HL-60 (cell line): ENCODE measurements around the gene ROCK2.
A peak's percentile ranks its signal among the peaks of the same experiment; 100 is the strongest.

ENCODE experiments used
- DNase-seq, 2 experiments: peaks; one replicate each; pipeline ENCODE4 v3.0.0-alpha.2; 2010 to 2020; ENCODE audit warnings: low read depth in 1 of 2, low spot score in 1 of 2
- H3K27ac ChIP-seq: fragments of 250-450 bp; sonication (Bioruptor Pico); replicated peaks from 2 replicates; pipeline ENCODE4 v1.5.1; 2020; ENCODE audit warnings: mild to moderate bottlenecking, moderate library complexity
- H3K27me3 ChIP-seq: fragments of 250-450 bp; sonication (Bioruptor Pico); 2 replicates; pipeline ENCODE4 v1.5.1; 2021; ENCODE audit warnings: mild to moderate bottlenecking, moderate library complexity; ENCODE audit not compliant: insufficient read depth, poor library complexity, severe bottlenecking
- H3K4me3 ChIP-seq: replicated peaks from 2 replicates; pipeline ENCODE4 v1.5.1; 2011; ENCODE audit warnings: mild to moderate bottlenecking, control low read depth, low read length; ENCODE audit not compliant: insufficient read depth
- CTCF ChIP-seq: IDR thresholded peaks from one replicate; pipeline ENCODE4 v1.5.1; 2011; ENCODE audit warnings: low read length, control low read depth, inconsistent platforms; ENCODE audit not compliant: insufficient read depth
- GABPA ChIP-seq: IDR thresholded peaks from 2 replicates; pipeline ENCODE4 v1.6.1; 2012; ENCODE audit warnings: low read depth
- POLR2AphosphoS5 ChIP-seq: IDR thresholded peaks from 2 replicates; pipeline ENCODE4 v1.6.1; 2012; ENCODE audit warnings: low read depth
- REST ChIP-seq: IDR thresholded peaks from 2 replicates; pipeline ENCODE4 v1.6.1; 2012; ENCODE audit warnings: low read depth; ENCODE audit not compliant: insufficient replicate concordance
- SPI1 ChIP-seq: IDR thresholded peaks from 2 replicates; pipeline ENCODE4 v1.6.1; 2012; ENCODE audit warnings: low read depth, mild to moderate bottlenecking, borderline replicate concordance

The ROCK2 gene

GRCh38 chr2:11156396-11157075 lies 187.9 kb downstream of the ROCK2 start:
- TF ChIP-seq REST, result no peak
- TF ChIP-seq POLR2AphosphoS5, result no peak
- TF ChIP-seq CTCF, result no peak
- TF ChIP-seq GABPA, result no peak
- TF ChIP-seq SPI1, result no peak
- H3K27me3 ChIP-seq, result no peaks in the 10 kb centered on the region
- no peak overlapping the region for H3K4me3 ChIP-seq
- H3K27ac ChIP-seq, result no peak overlapping the region
- no peak for DNase-seq

- peak within 1 kb of the TSS; percentile 75 for H3K27ac ChIP-seq
- peak within 1 kb of the TSS; percentile 72 for H3K4me3 ChIP-seq
- DNase-seq, result peak; percentile 75 to 76
- TF ChIP-seq CTCF (no peak), SPI1 (no peak), POLR2AphosphoS5 (no peak), GABPA (no peak), REST (no peak)
- no peaks in the 10 kb centered on the region for H3K27me3 ChIP-seq
Measured at GRCh38 chr2:11155381-11156035, 188.9 kb downstream of the ROCK2 start, which contains the start of gene SLC66A3. Gene SLC66A3, plus strand, starts transcription at chr2:11155467. Its CDS starts 80 bp downstream, at chr2:11155547.

- peak; percentile 83 to 98 for DNase-seq
Measured at GRCh38 chr2:11154923-11155380, 189.5 kb downstream of the ROCK2 start.

More at GRCh38 chr2:11154923-11155380, 189.5 kb downstream of the ROCK2 start:
- Histone ChIP-seq H3K27me3 (no peaks in the 10 kb centered on the region), H3K27ac (peak overlapping the region; percentile 73), H3K4me3 (peak overlapping the region; percentile 72)
- TF ChIP-seq POLR2AphosphoS5 (peak; percentile 49; the same call in 1 of the 2 replicates), REST (no peak)
